ENCODE results near the gene IFNGR1.

IFNGR1 gene

GRCh38 chr6:137191670-137192069 is 27.5 kb downstream of the IFNGR1 start:
- TF ChIP-seq CTCF (conservative IDR thresholded peaks at IDR 0.05; ENCODE audit: low read depth, low read length), result no peak
- no peak for DNase-seq (ENCODE audit: low read depth)
- H3K4me3 ChIP-seq (ENCODE audit: low read length), result no peak overlapping the region

- H3K4me3 ChIP-seq (ENCODE audit: low read length), result no peak overlapping the region
- no peak for DNase-seq (ENCODE audit: low read depth)
- TF ChIP-seq CTCF (conservative IDR thresholded peaks at IDR 0.05; ENCODE audit: low read depth, low read length), result no peak
Observed at GRCh38 chr6:137191236-137191635, 27.9 kb downstream of the IFNGR1 start.

DNA sequence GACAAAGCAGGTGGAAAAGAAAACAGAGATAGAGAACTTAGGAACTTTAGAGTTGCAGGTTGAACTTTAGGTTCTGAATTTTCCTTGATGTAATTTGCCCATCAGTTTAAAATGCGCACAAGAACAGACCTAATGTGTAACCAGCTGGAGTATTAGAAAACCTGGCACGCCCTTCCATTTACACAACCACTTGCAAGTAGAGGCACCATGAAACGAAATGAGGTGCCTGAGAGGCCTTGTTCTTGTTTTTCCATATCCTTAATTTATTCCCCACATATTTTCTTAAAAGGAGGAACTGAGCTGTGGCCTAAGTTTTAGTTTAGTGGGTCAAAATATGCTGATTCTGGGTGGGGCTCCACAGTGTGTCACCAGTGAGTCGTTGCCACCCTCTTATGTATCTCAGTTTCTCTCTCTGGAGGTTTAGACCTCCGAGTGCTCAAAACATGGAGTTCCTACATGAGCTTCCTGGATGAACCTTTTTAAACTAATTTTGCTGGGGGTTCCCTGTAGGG is 28.5 kb downstream of the IFNGR1 start:
- TF ChIP-seq CTCF (conservative IDR thresholded peaks at IDR 0.05; ENCODE audit: low read depth, low read length), result no peak
- no peak for DNase-seq (ENCODE audit: low read depth)

GRCh38 chr6:137188855-137189254 is 30.3 kb downstream of the IFNGR1 start:
- TF ChIP-seq CTCF (conservative IDR thresholded peaks at IDR 0.05; ENCODE audit: low read depth, low read length), result no peak
- DNase-seq (ENCODE audit: low read depth), result no peak
- H3K4me3 ChIP-seq (ENCODE audit: low read length), result no peak overlapping the region

More for the DNA sequence above, 28.5 kb downstream of the IFNGR1 start:
- H3K4me3 ChIP-seq (ENCODE audit: low read length), result no peak overlapping the region

GRCh38 chr6:137185290-137185689 is 33.9 kb downstream of the IFNGR1 start:
- no peak overlapping the region for H3K4me3 ChIP-seq (ENCODE audit: low read length)
- no peak for DNase-seq (ENCODE audit: low read depth)
- no peak for TF ChIP-seq CTCF (conservative IDR thresholded peaks at IDR 0.05; ENCODE audit: low read depth, low read length)

GRCh38 chr6:137182654-137183073 is 36.5 kb downstream of the IFNGR1 start:
- no peak for TF ChIP-seq CTCF (conservative IDR thresholded peaks at IDR 0.05; ENCODE audit: low read depth, low read length)
- no peak for DNase-seq (ENCODE audit: low read depth)
- no peak overlapping the region for H3K4me3 ChIP-seq (ENCODE audit: low read length)

GRCh38 chr6:137181891-137182653 is 37.1 kb downstream of the IFNGR1 start:
- TF ChIP-seq CTCF (conservative IDR thresholded peaks at IDR 0.05; ENCODE audit: low read depth, low read length), result no peak
- no peak for DNase-seq (ENCODE audit: low read depth)
- H3K4me3 ChIP-seq (ENCODE audit: low read length), result no peak overlapping the region
